GM21723 (cell line): ENCODE data around the gene DYNLT5.
A peak's percentile ranks its signal among the peaks of the same experiment; 100 is the strongest.
"Not testable (repeated sequence)": the region's sequence is repeated elsewhere in the genome, so short reads cannot be mapped to it uniquely, and the experiment has no call there.

Experiments
- ATAC-seq: cut with Tn5 transposase; IDR thresholded peaks from one replicate; pipeline ENCODE4 v1.9.1; 2021; ENCODE audit warnings: mild to moderate bottlenecking, moderate library complexity; ENCODE audit not compliant: unreplicated experiment

The DYNLT5 gene

GRCh38 chr1:66785800-66786199, 33.5 kb downstream of the DYNLT5 start:
- not testable (repeated sequence) for ATAC-seq

- ATAC-seq = peak; percentile 7
Measured at GRCh38 chr1:66787641-66788040, 35.4 kb downstream of the DYNLT5 start.

GRCh38 chr1:66788231-66788939, 36.1 kb downstream of the DYNLT5 start:
- ATAC-seq = peak; percentile 90

GRCh38 chr1:66791621-66792610, 39.7 kb downstream of the DYNLT5 start:
- ATAC-seq = no peak

GRCh38 chr1:66795839-66796238, 43.6 kb downstream of the DYNLT5 start:
- ATAC-seq = not testable (repeated sequence)

- no peak for ATAC-seq
Measured at GRCh38 chr1:66809245-66809644, 57.0 kb downstream of the DYNLT5 start.

- ATAC-seq = no peak
Measured at GRCh38 chr1:66809736-66810326, 57.6 kb downstream of the DYNLT5 start.

- ATAC-seq = no peak
Measured at GRCh38 chr1:66824771-66825170, 72.5 kb downstream of the DYNLT5 start.
